22Rv1 (cell line): ENCODE measurements around the gene CEBPG.

Source experiments
- CTCF ChIP-seq: fragments of 450-650 bp; IDR thresholded peaks from 2 replicates; pipeline ENCODE4 v1.5.1; 2017; ENCODE audit warnings: mild to moderate bottlenecking
- ZFX ChIP-seq: fragments of 450-650 bp; IDR thresholded peaks from 2 replicates; pipeline ENCODE4 v1.6.1; 2017; ENCODE audit warnings: antibody characterized with exemption, borderline replicate concordance

GRCh38 chr19:33403221-33403972 is 29.9 kb downstream of the CEBPG start:
- TF ChIP-seq CTCF (no peak), ZFX (no peak)
